IPS DF 6.9 (cell line): ENCODE data around the gene MRPS18B.

Source experiments
- DNase-seq: peaks from one replicate; pipeline ENCODE4 v3.0.0-alpha.2; 2013; ENCODE audit warnings: low read depth, low spot score
- H3K27ac ChIP-seq: one replicate; pipeline ENCODE4 v1.5.1; 2013; ENCODE audit warnings: low read length, control low read depth
- H3K27me3 ChIP-seq: 2 replicates; pipeline ENCODE4 v1.6.1; 2013; ENCODE audit warnings: mild to moderate bottlenecking, low read length; ENCODE audit not compliant: control insufficient read depth, insufficient read depth
- H3K36me3 ChIP-seq: 2 replicates; pipeline ENCODE4 v1.6.1; 2013; ENCODE audit warnings: low read length; ENCODE audit not compliant: control insufficient read depth, insufficient read depth
- H3K4me1 ChIP-seq: 2 replicates; pipeline ENCODE4 v1.6.1; 2013; ENCODE audit warnings: low read length; ENCODE audit not compliant: control insufficient read depth, insufficient read depth
- H3K4me3 ChIP-seq: 2 replicates; pipeline ENCODE4 v1.5.1; 2013; ENCODE audit warnings: mild to moderate bottlenecking, low read length
- H3K9me3 ChIP-seq: 2 replicates; pipeline ENCODE4 v1.6.1; 2013; ENCODE audit warnings: low read length, inconsistent platforms; ENCODE audit not compliant: control insufficient read depth, insufficient read depth
- WGBS: extraction: QIAGEN DNeasy Blood & Tissue Kit; methylation state at CpG from one replicate; pipeline ENCODE4 v1.1.7; 2013; ENCODE audit warnings: mixed read lengths, missing lambda C conversion rate; ENCODE audit not compliant: insufficient read length, insufficient coverage; 5-methylcytosine and 5-hydroxymethylcytosine counted together

The MRPS18B gene

DNA sequence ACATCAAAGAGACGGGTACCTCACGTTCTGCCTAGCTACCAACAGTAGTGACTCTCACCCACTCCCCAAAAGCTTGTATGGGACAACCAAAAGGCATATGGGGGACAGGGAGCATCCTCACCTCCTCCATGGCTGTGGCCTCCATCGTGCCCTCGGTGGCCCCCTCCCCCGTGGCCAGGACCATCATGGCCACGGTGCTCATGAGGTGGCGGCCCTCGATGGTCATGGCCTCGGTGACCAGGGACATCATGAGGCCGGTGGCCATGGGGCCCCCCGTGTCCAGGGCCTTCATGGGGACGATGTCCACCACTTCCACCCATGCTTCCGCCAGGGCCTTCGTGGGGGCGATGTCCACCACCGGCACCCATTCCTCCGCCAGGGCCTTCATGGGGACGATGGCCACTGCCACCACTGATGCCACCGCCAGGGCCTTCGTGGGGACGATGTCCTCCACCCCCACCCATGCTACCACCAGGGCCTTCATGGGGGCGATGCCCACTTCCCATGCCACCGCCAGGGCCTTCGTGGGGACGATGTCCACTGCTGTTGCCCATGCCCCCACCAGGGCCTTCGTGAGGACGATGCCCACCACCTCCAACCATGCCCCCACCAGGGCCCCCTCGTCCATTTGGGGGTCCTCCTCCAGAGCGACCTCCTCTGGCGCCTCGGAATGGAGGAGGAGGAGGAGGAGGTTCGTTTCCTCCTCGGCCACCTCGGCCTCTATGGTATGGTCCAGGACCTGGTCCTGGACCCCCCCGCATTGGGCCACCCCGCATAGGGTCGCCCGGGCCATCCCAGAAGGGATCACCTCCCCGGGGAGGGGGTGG, 15.6 kb upstream of the MRPS18B start:
- no peak for DNase-seq
- no CpG with 5 or more reads among the region's 39 CpGs for WGBS
- Histone ChIP-seq H3K9me3 (no peaks in the 10 kb centered on the region), H3K27me3 (no peaks in the 10 kb centered on the region), H3K27ac (no peak overlapping the region), H3K36me3 (peaks cover 60% of the 10 kb centered on the region), H3K4me1 (no peaks in the 10 kb centered on the region), H3K4me3 (no peak overlapping the region)

DNA sequence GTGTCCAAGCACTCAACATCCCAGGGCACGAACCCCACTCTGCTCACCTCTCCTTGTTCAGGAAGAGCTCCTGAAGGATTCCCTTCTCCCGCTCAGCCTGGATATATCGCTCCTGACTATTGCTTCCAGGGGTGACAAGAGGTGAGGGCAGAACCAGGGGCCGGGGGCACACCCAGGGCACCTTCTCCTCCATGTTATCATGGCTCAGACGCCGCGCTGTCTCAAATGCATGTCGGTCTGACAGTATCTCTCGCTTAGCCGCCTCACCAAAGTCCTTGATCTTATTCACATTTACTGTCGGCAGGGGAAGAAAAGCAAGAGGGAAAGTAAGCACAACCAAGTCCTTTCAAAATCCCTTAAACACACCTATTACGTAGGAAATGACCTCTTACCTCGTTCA, 13.7 kb upstream of the MRPS18B start:
- H3K36me3 ChIP-seq: peaks cover 64% of the 10 kb centered on the region
- no peaks in the 10 kb centered on the region for H3K4me1 ChIP-seq
- no peaks in the 10 kb centered on the region for H3K27me3 ChIP-seq
- H3K27ac ChIP-seq: no peak overlapping the region
- H3K4me3 ChIP-seq: no peak overlapping the region
- WGBS: 100% methylated on average over 2 of the region's 13 CpGs
- no peaks in the 10 kb centered on the region for H3K9me3 ChIP-seq
- no peak for DNase-seq

DNA sequence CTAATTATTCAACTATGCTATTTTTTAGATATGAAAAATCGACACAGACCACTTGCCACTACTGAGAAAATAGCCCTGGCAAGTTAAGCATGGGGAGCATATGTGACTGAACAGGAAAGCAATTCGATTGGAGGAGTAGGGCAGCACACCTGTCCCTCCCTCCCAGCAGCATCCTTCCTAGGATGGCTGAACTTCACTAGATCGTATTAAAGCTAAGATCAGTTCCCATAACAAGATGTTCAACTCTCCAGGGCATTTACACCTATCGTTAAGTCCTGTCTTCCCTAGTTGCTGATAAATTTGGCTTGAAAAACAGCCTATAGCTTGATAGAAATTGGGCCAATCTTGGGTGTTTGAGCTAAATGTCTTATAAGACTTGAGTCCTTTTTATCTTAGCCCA, 7.6 kb upstream of the MRPS18B start:
- H3K4me1 ChIP-seq: no peaks in the 10 kb centered on the region; the same call in 1 of the 2 replicates
- H3K27me3 ChIP-seq: no peaks in the 10 kb centered on the region
- DNase-seq: no peak
- H3K4me3 ChIP-seq: no peak overlapping the region
- no peaks in the 10 kb centered on the region for H3K9me3 ChIP-seq
- H3K27ac ChIP-seq: no peak overlapping the region
- H3K36me3 ChIP-seq: peaks cover 27% of the 10 kb centered on the region
- WGBS: no CpG with 5 or more reads among the region's 4 CpGs

DNA sequence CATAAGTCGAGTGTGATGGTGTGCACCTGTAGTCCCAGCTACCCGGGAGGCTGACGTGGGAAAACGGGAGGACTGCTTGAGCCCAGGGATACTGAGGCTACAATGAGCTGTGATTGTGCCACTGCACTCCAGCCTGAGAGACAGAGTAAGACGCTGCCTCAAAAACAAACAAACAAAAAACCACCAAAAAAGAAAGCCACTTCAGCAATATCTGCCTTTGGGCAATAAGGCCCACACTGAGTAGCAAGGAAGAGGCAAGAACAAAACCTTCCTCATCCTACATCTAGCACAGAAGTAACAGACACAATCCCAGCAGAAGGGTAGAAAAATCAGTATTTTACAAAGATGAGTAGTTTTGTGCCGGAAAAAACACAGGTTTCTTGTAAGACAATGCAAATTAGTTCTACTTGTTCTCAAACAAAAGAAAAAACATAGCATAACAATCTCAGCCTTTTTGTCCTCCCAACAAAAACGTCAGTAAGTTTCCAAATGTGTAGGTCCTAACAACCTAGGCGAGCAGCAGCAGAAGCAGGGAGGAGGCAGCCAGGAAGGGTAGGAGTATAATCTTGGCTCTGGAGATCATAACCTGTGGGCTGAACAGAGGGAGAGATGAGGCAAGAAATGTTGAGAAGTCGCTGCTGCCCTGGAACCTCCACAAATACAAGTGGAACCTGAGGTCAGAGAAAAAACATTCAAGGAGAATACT, 6.3 kb upstream of the MRPS18B start:
- peaks cover 23% of the 10 kb centered on the region for H3K36me3 ChIP-seq
- WGBS: no CpG with 5 or more reads among the region's 9 CpGs
- H3K4me1 ChIP-seq: no peaks in the 10 kb centered on the region; the same call in 1 of the 2 replicates
- H3K4me3 ChIP-seq: no peak overlapping the region
- no peak for DNase-seq
- no peaks in the 10 kb centered on the region for H3K27me3 ChIP-seq
- no peak overlapping the region for H3K27ac ChIP-seq
- H3K9me3 ChIP-seq: no peaks in the 10 kb centered on the region

DNA sequence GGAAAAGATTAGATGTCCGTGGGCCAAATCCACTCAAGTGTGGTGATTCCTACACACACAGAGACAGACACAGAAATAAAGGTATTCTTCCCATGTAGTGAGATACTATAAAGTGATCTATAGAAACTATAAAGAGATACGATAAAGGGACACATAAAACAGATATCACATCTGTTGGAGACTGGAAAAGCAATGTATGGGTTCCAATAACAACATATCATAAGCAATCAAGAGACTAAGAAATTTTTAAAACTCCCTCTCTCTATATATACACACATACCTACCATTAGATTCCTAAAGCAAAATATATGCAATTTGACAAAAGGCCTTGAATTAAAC, 5.8 kb upstream of the MRPS18B start:
- Histone ChIP-seq H3K36me3 (peaks cover 22% of the 10 kb centered on the region; the same call in 1 of the 2 replicates), H3K4me1 (no peaks in the 10 kb centered on the region; the same call in 1 of the 2 replicates), H3K9me3 (no peaks in the 10 kb centered on the region), H3K4me3 (no peak overlapping the region), H3K27ac (no peak overlapping the region), H3K27me3 (no peaks in the 10 kb centered on the region)
- DNase-seq: no peak
- WGBS: no CpG with 5 or more reads among the region's 2 CpGs

DNA sequence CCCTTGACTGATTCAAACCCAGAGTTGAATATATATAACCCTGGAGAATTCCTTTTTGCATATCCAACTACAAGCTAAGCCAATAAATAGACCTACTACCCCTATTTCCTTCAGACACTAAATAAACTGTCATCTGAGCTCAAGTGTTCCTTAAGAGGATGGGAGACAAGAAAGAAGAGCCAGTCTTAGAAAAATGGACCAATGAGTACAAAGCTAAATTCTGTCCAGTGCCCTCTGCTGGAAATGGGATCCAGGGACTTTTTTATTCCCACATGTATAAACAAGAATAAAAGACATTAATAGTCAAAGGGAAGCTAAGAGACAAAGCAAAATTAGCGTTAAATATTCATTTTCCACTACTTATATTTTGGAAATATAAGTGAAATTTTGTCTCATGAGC, 5.4 kb upstream of the MRPS18B start:
- DNase-seq: no peak
- Histone ChIP-seq H3K9me3 (no peaks in the 10 kb centered on the region), H3K27ac (no peak overlapping the region), H3K27me3 (no peaks in the 10 kb centered on the region), H3K4me1 (no peaks in the 10 kb centered on the region; the same call in 1 of the 2 replicates), H3K36me3 (peaks cover 22% of the 10 kb centered on the region; the same call in 1 of the 2 replicates), H3K4me3 (no peak overlapping the region)
- no CpG with 5 or more reads among the region's 1 CpG for WGBS

DNA sequence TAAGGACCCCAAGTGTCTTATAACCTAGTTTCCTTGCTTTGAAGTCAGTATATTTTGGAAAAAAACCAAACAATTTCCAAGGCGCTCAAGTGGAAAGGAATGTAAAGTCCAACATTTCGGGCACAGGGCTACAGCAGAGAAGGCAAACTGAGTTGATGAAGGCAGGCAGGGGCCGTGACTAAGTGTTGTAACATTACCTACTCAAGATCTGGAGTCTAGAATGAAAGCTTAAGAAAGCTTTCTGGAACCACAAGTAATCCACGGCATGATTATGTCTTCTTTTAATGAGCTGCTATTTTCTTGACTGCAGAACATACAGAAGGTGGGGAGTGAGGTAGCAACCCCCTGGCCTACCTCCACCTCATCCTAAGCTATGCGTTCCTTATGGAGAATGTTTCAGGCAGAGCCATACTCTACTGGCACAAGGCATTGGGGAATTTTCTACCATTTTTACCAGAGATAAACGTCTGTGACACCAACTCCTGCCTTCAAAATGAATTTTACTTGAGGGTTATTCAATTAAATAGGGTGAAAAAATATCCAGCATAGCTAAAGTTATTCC, 4.9 kb upstream of the MRPS18B start:
- DNase-seq: no peak
- Histone ChIP-seq H3K27me3 (no peaks in the 10 kb centered on the region), H3K9me3 (no peaks in the 10 kb centered on the region), H3K4me3 (no peak overlapping the region), H3K27ac (no peak overlapping the region), H3K36me3 (peaks cover 22% of the 10 kb centered on the region; the same call in 1 of the 2 replicates), H3K4me1 (no peaks in the 10 kb centered on the region; the same call in 1 of the 2 replicates)
- no CpG with 5 or more reads among the region's 6 CpGs for WGBS

DNA sequence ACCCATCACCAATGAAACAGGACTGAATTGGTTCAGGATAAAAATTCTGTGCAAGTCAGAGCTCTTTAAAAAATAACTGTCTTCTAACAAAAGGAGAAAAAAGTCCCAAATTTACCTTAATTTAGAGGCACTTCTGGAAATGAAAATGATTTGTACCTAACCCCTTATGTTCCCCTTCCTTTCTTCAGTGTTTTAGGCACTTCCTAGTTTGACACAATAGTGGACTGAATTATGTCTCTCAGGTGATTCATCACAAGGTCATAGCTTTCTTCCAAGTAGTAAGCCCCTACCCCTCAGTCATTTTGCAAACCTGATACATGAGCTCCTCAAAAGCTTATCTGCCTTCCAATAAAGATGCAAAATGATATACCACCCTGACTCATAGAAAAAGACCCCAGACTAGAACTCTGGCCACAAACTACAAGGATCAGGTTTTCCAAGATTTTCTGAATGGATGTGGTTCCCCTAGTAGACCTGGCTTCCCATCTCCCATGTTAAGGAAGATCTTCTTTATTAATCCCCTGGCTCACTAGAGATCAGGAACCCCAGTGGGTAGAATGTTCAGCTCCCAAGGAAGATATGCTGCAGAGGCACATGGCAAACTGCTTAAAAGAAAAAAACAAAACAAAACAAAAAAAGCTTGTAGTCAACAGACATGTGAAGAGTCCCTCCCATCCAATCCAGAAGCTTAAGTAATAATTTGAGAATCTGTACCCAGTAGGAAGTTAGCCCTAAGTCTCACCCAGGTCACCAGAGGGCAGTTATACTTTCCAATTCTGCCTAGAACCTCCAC, 4.2 kb upstream of the MRPS18B start:
- DNase-seq: no peak
- Histone ChIP-seq H3K9me3 (no peaks in the 10 kb centered on the region), H3K27ac (no peak overlapping the region), H3K36me3 (peaks cover 22% of the 10 kb centered on the region; the same call in 1 of the 2 replicates), H3K4me1 (no peaks in the 10 kb centered on the region; the same call in 1 of the 2 replicates), H3K4me3 (no peak overlapping the region), H3K27me3 (no peaks in the 10 kb centered on the region)

DNA sequence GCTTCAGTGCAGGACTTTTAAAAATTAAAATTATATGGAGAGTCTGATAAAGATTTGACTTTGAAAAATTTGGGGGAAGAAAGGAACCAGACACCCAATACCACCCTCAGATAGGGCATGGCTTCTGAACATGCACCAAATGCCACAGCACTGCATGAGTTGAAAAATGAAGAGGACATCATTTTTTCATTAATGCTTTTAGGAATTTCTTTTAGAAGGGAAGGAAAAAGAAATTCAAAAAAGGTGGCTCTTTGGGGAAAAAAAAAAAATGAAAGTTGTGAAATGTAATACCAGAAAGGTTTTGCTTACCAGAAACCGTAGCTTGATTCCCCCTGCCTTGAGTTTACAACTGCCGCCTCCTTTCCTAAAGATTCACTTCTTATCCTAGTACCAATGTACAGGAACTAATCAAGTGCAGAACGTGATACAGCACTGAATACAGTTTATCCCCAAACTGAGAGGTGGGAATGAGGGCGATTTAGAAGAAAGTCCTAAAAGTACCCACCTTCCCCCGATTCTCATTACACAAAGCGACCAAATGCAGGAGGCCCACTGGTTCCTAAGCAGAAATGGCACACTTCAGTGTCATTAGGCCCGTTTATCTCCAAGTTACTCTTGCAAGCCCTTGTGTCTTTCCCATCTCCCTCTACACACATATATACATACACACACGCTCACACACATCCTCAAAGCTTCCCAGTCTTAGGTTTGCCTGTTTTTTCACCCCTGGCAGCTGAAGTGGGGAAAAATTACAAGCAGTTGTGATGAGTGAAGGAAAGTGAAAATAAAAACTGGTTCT, 3.4 kb upstream of the MRPS18B start:
- peaks cover 14% of the 10 kb centered on the region; the same call in 1 of the 2 replicates for H3K36me3 ChIP-seq
- no peak overlapping the region; the same call in 1 of the 2 replicates for H3K4me3 ChIP-seq

More for the DNA sequence above, 3.4 kb upstream of the MRPS18B start:
- no peak for DNase-seq
- no peak overlapping the region for H3K27ac ChIP-seq
- WGBS: no CpG with 5 or more reads among the region's 8 CpGs
- no peaks in the 10 kb centered on the region for H3K9me3 ChIP-seq
- no peaks in the 10 kb centered on the region for H3K27me3 ChIP-seq
- no peaks in the 10 kb centered on the region; the same call in 1 of the 2 replicates for H3K4me1 ChIP-seq
